Keratinocyte (primary cell): ENCODE data around the gene TLN1. TPM values are rescaled to one million over a fixed set of nuclear protein-coding genes. Genes with fewer than 3 reads are reported as not detected.

Experiments
- DNase-seq: peaks from one replicate; pipeline ENCODE4 v3.0.0-alpha.2; 2011; ENCODE audit warnings: low read depth, missing footprints, low spot score
- FAIRE-seq: peaks from 2 replicates; lab custom pipeline; 2011; peaks lifted over from hg19 to GRCh38; lab: Jason Lieb, UNC
- H2AFZ ChIP-seq: 2 replicates; pipeline ENCODE4 v1.6.0; 2012; ENCODE audit warnings: low read length, control low read depth, inconsistent platforms; ENCODE audit not compliant: control insufficient read depth
- H3K27ac ChIP-seq: 2 replicates; pipeline ENCODE4 v1.5.1; 2011; ENCODE audit warnings: low read length; ENCODE audit not compliant: control insufficient read depth, insufficient read depth
- H3K27me3 ChIP-seq: 3 replicates; pipeline ENCODE4 v1.6.0; 2011; ENCODE audit warnings: low read length; ENCODE audit not compliant: control insufficient read depth, insufficient read depth; ENCODE audit errors: extremely low read depth
- H3K36me3 ChIP-seq, 2 experiments: 2 replicates in 1 of 2; 3 replicates in 1 of 2; pipeline ENCODE4 v1.5.1; 2011; ENCODE audit warnings: low read length in 2 of 2, mild to moderate bottlenecking in 1 of 2; ENCODE audit not compliant: control insufficient read depth in 2 of 2, insufficient read depth in 2 of 2; ENCODE audit errors: extremely low read depth in 1 of 2
- H3K4me1 ChIP-seq: 3 replicates; pipeline ENCODE4 v1.5.1; 2011; ENCODE audit warnings: low read length; ENCODE audit not compliant: control insufficient read depth, insufficient read depth; ENCODE audit errors: extremely low read depth
- H3K4me2 ChIP-seq: 3 replicates; pipeline ENCODE4 v1.6.0; 2011; ENCODE audit warnings: low read depth, low read length; ENCODE audit not compliant: control insufficient read depth, insufficient read depth; ENCODE audit errors: extremely low read depth
- H3K4me3 ChIP-seq, 3 experiments: fragments of 200-600 bp in 1 of 3; sonication (generic) in 1 of 3; 2 replicates in 2 of 3; 3 replicates in 1 of 3; pipeline ENCODE4 v1.5.1; 2011 to 2016; ENCODE audit warnings: low read length in 3 of 3, mild to moderate bottlenecking in 3 of 3, control low read depth in 2 of 3, inconsistent platforms in 1 of 3, low read depth in 1 of 3, mixed read lengths in 1 of 3, mixed run types in 1 of 3, moderate library complexity in 1 of 3; ENCODE audit not compliant: control insufficient read depth in 2 of 3, insufficient read depth in 2 of 3; ENCODE audit errors: extremely low read depth in 1 of 3
- H3K79me2 ChIP-seq: 2 replicates; pipeline ENCODE4 v1.6.0; 2012; ENCODE audit warnings: low read length; ENCODE audit not compliant: control insufficient read depth, insufficient read depth
- H3K9ac ChIP-seq: 3 replicates; pipeline ENCODE4 v1.6.0; 2011; ENCODE audit warnings: low read length; ENCODE audit not compliant: control insufficient read depth, insufficient read depth; ENCODE audit errors: extremely low read depth
- H3K9me1 ChIP-seq: 3 replicates; pipeline ENCODE4 v1.6.0; 2011; ENCODE audit warnings: low read length; ENCODE audit not compliant: control insufficient read depth, insufficient read depth; ENCODE audit errors: extremely low read depth
- H3K9me3 ChIP-seq: 2 replicates; pipeline ENCODE4 v1.5.1; 2012; ENCODE audit warnings: low read depth, low read length; ENCODE audit not compliant: control insufficient read depth
- H4K20me1 ChIP-seq: 3 replicates; pipeline ENCODE4 v1.6.0; 2011; ENCODE audit warnings: low read length; ENCODE audit not compliant: control insufficient read depth, insufficient read depth; ENCODE audit errors: extremely low read depth
- EZH2 ChIP-seq: IDR thresholded peaks from one replicate; pipeline ENCODE4 v1.6.1; 2012; ENCODE audit warnings: inconsistent platforms, mild to moderate bottlenecking, low read length, moderate library complexity
- dilution Hi-C: fragments of 300-500 bp; cut with MboI; formaldehyde crosslinking; loops from one replicate; pipeline ENCODE4 v1.7.0; 2020; ENCODE audit warnings: low sequenced_read_pairs; ENCODE audit not compliant: extremely low pct_ligation_motif_present
- polyA plus RNA-seq, 5 experiments: library from polyadenylated mRNA; depleted of rRNA in 3 of 5; stranded (reverse) in 3 of 5; stranded (forward) in 1 of 5; unstranded in 1 of 5; fragments of >200 nt; gene quantifications; 1 replicate in 1 of 5; 2 replicates in 3 of 5; 3 replicates in 1 of 5; pipeline versions ENCODE4 v1.2.1 to v1.2.3, GENCODE V29; 2011 to 2012; ENCODE audit warnings: missing spikeins in 2 of 5, low read depth in 1 of 5, low replicate concordance in 1 of 5
- TF ChIP-seq, protein P1 (sequence below), 3 experiments: IDR thresholded peaks in 1 of 3; conservative IDR thresholded peaks in 1 of 3; optimal IDR thresholded peaks in 1 of 3; 2 replicates in 2 of 3; 3 replicates in 1 of 3; pipeline versions ENCODE3 to v1.5.1; 2011; ENCODE audit warnings: low read length in 3 of 3, mild to moderate bottlenecking in 3 of 3, moderate library complexity in 2 of 3, control low read depth in 1 of 3, inconsistent platforms in 1 of 3; ENCODE audit not compliant: insufficient read depth in 2 of 3; ENCODE audit errors: extremely low read depth in 1 of 3

TLN1 gene
- polyA plus RNA-seq, 1 donor (not counting 4 experiments of a cell fraction or from before 2014, with no cell fraction given), result 53.0 TPM

DNA sequence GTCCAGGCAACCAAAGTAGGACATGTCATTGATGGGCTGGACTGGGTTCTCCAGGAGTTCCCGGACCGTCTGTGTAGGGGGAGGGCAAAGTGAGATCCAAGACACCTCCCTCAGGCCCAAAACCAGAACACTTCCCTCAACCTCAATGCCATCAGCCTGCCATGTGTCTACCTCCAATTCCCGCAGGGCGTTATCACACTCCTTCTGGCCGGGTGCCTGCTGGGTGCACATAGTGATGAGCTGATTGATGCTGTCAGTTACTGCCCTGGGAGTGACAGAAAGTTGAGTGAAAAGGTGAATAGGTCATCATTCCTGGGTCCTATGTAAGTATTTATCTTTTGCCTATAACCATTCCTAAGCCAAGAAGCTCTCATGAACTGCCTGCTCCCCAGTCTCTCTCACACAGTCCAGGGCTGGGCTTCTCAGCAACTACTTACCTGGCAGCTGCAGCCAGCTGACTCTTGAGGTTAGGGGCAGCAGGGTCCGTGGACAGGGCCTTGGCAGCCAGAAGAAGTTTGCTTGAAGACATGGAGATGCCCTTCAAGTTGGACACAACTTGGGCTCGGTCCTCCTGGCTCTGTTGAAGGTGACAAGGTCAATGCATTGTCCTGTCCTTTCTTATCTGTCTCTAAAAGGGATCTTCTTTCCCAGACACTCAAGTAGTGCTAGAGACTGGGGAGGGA is 21.0 kb downstream of the TLN1 start:
- H3K4me3 ChIP-seq, result no peak overlapping the region
- DNase-seq (no peak), FAIRE-seq (no peak)
- H3K27ac ChIP-seq, result no peak overlapping the region
- no peak overlapping the region for H3K9ac ChIP-seq
- peaks cover 3% of the 10 kb centered on the region for H4K20me1 ChIP-seq
- H3K4me2 ChIP-seq, result no peak overlapping the region
- H3K27me3 ChIP-seq, result no peaks in the 10 kb centered on the region
- H3K9me1 ChIP-seq, result no peaks in the 10 kb centered on the region
- H2AFZ ChIP-seq, result no peak overlapping the region
- H3K4me1 ChIP-seq, result no peaks in the 10 kb centered on the region
- H3K79me2 ChIP-seq, result no peaks in the 10 kb centered on the region
- no peaks in the 10 kb centered on the region for H3K9me3 ChIP-seq
- dilution Hi-C loops, result no loop called here
- peaks cover 60 to 79% of the 10 kb centered on the region in 2 experiments for H3K36me3 ChIP-seq
- TF ChIP-seq, protein P1, sequence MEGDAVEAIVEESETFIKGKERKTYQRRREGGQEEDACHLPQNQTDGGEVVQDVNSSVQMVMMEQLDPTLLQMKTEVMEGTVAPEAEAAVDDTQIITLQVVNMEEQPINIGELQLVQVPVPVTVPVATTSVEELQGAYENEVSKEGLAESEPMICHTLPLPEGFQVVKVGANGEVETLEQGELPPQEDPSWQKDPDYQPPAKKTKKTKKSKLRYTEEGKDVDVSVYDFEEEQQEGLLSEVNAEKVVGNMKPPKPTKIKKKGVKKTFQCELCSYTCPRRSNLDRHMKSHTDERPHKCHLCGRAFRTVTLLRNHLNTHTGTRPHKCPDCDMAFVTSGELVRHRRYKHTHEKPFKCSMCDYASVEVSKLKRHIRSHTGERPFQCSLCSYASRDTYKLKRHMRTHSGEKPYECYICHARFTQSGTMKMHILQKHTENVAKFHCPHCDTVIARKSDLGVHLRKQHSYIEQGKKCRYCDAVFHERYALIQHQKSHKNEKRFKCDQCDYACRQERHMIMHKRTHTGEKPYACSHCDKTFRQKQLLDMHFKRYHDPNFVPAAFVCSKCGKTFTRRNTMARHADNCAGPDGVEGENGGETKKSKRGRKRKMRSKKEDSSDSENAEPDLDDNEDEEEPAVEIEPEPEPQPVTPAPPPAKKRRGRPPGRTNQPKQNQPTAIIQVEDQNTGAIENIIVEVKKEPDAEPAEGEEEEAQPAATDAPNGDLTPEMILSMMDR (optimal IDR thresholded peaks at IDR 0.05 in 1 of 3, IDR thresholded peaks at IDR 0.05 in 1 of 3, conservative IDR thresholded peaks at IDR 0.05 in 1 of 3; ENCODE audit: extremely low read depth in 1 of 3, insufficient read depth in 2 of 3, low read length in 3 of 3), result no peak
- no peak for TF ChIP-seq EZH2

- TF ChIP-seq, protein P1 (optimal IDR thresholded peaks at IDR 0.05 in 1 of 3, IDR thresholded peaks at IDR 0.05 in 1 of 3, conservative IDR thresholded peaks at IDR 0.05 in 1 of 3; ENCODE audit: extremely low read depth in 1 of 3, insufficient read depth in 2 of 3, low read length in 3 of 3), result no peak
- TF ChIP-seq EZH2, result no peak
- Histone ChIP-seq H3K9me3 (no peaks in the 10 kb centered on the region), H3K9me1 (peaks cover 2% of the 10 kb centered on the region), H4K20me1 (peaks cover 3% of the 10 kb centered on the region), H3K27ac (no peak overlapping the region), H3K4me3 (no peak overlapping the region), H3K27me3 (no peaks in the 10 kb centered on the region), H3K79me2 (no peaks in the 10 kb centered on the region), H3K36me3 (peaks cover 67 to 80% of the 10 kb centered on the region in 2 experiments), H3K9ac (no peak overlapping the region), H3K4me2 (no peak overlapping the region), H3K4me1 (no peaks in the 10 kb centered on the region), H2AFZ (no peak overlapping the region)
- FAIRE-seq (no peak), DNase-seq (no peak)
- dilution Hi-C loops, result no loop called here
These were observed 23.8 kb downstream of the TLN1 start for GRCh38 chr9:35708146-35708545.
